ENCODE data around the gene ELOVL5.

- TF ChIP-seq, protein P1, sequence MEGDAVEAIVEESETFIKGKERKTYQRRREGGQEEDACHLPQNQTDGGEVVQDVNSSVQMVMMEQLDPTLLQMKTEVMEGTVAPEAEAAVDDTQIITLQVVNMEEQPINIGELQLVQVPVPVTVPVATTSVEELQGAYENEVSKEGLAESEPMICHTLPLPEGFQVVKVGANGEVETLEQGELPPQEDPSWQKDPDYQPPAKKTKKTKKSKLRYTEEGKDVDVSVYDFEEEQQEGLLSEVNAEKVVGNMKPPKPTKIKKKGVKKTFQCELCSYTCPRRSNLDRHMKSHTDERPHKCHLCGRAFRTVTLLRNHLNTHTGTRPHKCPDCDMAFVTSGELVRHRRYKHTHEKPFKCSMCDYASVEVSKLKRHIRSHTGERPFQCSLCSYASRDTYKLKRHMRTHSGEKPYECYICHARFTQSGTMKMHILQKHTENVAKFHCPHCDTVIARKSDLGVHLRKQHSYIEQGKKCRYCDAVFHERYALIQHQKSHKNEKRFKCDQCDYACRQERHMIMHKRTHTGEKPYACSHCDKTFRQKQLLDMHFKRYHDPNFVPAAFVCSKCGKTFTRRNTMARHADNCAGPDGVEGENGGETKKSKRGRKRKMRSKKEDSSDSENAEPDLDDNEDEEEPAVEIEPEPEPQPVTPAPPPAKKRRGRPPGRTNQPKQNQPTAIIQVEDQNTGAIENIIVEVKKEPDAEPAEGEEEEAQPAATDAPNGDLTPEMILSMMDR (IDR thresholded peaks at IDR 0.05) = no peak
- TF ChIP-seq POLR2AphosphoS5 (IDR thresholded peaks at IDR 0.05; ENCODE audit: low read depth, low read length) = no peak
- TF ChIP-seq, protein P2, sequence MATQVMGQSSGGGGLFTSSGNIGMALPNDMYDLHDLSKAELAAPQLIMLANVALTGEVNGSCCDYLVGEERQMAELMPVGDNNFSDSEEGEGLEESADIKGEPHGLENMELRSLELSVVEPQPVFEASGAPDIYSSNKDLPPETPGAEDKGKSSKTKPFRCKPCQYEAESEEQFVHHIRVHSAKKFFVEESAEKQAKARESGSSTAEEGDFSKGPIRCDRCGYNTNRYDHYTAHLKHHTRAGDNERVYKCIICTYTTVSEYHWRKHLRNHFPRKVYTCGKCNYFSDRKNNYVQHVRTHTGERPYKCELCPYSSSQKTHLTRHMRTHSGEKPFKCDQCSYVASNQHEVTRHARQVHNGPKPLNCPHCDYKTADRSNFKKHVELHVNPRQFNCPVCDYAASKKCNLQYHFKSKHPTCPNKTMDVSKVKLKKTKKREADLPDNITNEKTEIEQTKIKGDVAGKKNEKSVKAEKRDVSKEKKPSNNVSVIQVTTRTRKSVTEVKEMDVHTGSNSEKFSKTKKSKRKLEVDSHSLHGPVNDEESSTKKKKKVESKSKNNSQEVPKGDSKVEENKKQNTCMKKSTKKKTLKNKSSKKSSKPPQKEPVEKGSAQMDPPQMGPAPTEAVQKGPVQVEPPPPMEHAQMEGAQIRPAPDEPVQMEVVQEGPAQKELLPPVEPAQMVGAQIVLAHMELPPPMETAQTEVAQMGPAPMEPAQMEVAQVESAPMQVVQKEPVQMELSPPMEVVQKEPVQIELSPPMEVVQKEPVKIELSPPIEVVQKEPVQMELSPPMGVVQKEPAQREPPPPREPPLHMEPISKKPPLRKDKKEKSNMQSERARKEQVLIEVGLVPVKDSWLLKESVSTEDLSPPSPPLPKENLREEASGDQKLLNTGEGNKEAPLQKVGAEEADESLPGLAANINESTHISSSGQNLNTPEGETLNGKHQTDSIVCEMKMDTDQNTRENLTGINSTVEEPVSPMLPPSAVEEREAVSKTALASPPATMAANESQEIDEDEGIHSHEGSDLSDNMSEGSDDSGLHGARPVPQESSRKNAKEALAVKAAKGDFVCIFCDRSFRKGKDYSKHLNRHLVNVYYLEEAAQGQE (IDR thresholded peaks at IDR 0.05; ENCODE audit: insufficient read depth in 1 of 2, low read depth in 2 of 2, low read length in 1 of 2) = no peak
- TF ChIP-seq SIN3A (IDR thresholded peaks at IDR 0.05; ENCODE audit: borderline replicate concordance, insufficient read depth, low read depth, low read length) = no peak
- no peak for TF ChIP-seq TCF7L2 (IDR thresholded peaks at IDR 0.05; ENCODE audit: low read depth, low read length)
Measured at GRCh38 chr6:53363341-53364079, 14.8 kb upstream of the ELOVL5 start.
